ENCODE measurements around the gene NOC2L. TPM values are rescaled to one million over a fixed set of nuclear protein-coding genes. Genes with fewer than 3 reads are reported as not detected.
A peak's percentile ranks its signal among the peaks of the same experiment; 100 is the strongest.

The NOC2L gene
- total RNA-seq, 1 donor from 2014 or later, result 70.2 TPM

DNA sequence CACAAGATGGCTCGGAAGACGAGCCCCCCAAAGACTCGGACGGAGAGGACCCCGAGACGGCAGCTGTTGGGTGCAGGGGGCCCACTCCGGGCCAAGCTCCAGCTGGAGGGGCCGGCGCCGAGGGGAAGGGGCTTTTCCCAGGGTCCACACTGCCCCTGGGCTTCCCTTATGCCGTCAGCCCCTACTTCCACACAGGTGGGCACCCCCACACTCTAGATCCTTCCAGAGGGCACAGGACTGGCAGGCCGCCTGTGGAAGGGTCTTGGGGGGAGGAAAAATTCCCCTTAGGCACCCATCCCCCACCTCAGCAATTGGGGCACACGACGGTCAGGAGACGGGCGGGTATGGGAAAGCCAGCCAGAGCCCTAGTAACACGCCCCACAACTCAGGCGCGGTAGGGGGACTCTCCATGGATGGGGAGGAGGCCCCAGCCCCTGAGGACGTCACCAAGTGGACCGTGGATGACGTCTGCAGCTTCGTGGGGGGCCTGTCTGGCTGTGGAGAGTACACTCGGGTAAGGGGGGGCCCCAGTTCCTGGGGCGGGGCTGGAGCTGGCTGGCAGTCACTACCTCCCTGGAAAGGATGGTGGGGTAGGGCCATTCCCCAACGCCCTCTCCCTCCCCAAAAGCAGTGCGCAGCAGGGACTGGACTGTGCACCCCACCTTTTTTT, 16.1 kb downstream of the NOC2L start:
- DNase-seq (ENCODE audit: low read depth), result no peak

DNA sequence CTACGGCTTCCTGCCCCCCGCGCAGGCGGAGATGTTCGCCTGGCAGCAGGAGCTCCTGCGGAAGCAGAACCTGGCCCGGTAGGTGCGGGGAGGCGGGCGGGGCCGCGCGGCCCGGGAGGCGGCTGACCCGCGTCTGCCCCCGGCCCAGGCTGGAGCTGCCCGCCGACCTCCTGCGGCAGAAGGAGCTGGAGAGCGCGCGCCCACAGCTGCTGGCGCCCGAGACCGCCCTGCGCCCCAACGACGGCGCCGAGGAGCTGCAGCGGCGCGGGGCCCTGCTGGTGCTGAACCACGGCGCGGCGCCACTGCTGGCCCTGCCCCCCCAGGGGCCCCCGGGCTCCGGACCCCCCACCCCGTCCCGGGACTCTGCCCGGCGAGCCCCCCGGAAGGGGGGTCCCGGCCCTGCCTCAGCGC, 16.6 kb downstream of the NOC2L start:
- DNase-seq (ENCODE audit: low read depth), result no peak

- DNase-seq (ENCODE audit: low read depth), result peak; percentile 74
Measured at GRCh38 chr1:941588-942383, 17.3 kb downstream of the NOC2L start.

DNA sequence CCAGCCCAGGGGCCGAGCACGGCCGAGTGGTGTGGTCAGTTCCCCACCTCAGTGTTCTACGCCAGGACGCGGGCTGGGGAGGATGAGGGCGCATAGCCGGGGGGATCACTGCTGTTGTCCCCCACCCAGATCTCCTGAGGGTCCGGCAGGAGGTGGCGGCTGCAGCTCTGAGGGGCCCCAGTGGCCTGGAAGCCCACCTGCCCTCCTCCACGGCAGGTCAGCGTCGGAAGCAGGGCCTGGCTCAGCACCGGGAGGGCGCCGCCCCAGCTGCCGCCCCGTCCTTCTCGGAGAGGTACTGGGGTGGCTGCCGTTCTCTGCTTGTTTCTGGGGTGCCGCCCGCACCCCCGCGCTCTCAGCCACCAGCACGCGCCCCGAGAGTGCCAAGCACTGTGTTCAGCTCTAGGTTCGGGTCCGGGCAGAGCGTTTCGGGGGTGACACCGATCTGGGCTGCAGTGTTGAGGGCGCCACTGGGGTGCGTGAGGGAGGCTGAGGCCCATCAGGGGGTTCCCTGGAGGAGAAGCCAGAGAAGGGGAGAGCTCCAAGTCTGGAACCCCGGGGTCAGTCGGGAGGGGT, 18.0 kb downstream of the NOC2L start:
- DNase-seq (ENCODE audit: low read depth), result no peak

DNA sequence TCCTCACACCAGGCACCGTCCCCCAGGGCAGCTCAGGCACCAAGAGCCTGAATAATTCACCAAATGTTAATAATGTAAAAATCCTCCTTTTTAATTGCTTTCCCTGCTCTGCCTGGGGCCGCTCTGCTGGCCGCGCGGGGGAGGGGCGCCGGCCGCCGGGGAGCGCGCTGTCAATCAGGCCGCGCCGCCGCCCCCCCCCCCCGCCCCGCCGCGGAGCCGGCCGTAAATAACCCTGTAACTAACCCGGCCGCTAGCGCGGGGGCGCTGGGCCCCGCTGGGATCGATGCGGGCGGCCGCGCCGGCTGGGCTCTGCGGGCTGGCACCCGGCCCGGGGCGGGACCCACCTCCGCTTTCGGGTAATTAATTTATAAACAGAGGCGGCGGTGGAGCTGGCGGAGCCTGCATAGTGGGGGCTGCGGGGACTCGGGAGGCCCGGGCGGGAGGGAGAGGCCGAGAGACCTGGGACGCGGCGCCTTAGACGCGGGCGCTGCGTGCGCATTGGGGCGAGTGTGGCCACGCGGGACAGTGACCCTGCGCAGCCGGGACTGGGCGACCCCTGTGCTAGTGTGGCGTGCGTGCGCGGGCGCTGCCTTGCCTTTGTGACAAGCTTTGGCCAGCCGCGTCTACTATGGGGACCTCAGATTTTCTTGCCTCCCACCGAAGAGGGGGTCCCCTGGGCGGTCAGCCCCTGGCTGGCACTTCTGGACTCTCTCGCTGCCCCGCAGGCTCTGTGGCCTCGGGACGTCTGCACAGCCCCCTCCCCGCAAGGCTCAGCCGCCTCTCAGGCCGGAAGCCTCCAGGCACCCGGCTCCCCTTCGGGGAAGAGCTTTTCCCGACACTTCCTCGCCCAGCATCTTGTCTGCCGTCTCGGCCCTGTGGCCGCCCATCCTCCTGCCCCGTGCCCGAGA, 18.7 kb downstream of the NOC2L start:
- DNase-seq (ENCODE audit: low read depth), result peak; percentile 61

DNA sequence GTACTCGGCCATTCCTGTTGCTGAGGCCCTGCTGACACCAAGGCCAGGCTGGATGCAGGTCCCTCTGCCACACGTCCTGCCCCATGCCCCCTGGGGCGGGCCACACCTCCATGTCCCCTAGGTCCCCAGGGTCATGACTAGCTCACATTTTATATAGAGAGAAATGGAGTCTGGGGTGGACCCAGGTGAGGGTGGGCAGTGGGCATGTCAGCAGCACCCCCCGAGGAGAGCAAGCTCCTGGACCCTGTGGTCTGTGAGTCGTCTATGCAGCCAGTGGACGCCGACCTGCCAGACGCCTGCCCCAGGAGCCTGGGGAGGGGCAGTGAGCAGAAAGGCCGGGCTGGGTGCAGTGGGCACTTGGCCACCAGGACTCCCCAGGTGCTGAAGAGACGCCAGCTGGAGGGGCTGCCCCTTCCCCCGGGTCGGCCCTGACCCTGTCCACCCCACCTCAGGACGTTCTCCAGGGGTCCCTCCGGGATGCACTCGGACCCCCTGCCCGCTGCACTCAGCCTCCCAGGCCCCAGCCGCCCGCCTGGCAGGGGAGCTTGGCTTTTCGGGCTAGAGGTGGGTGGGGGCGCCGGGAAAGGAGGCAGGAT, 19.4 kb downstream of the NOC2L start:
- DNase-seq (ENCODE audit: low read depth), result no peak

GRCh38 chr1:938711-939489, 20.2 kb downstream of the NOC2L start:
- DNase-seq (ENCODE audit: low read depth), result no peak

DNA sequence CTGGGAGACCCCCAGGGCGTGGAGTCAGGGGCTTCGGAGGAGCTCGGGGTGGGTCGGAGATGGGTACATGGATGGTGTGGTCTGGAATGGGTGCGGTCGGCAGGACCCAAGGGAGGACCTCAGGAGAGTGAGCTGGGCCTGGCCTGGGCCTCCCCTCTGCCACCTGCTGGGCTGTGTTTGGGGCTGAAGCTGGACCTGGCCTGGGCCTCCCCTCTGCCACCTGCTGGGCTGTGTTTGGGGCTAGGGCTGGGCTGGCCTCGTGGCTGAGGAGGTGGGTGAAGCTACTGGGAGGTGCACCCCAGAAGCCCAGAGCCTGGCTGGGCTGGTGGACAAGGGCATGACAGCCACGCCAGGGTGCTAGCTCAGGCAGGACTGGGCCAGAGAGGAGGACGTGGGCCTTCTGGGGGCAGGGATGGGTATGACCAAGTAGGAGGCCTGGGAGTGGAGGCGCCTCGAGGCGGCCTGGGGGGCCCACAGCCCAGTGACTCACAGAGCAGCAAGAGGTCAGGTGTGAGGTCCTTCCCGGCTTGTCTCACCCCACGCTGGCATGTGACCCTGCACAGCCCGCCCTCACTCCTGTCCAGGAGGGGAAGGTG, 20.9 kb downstream of the NOC2L start:
- peak; percentile 34 for DNase-seq (ENCODE audit: low read depth)

GRCh38 chr1:937521-937920, 21.5 kb downstream of the NOC2L start:
- no peak for DNase-seq (ENCODE audit: low read depth)

- DNase-seq (ENCODE audit: low read depth), result no peak
Measured at GRCh38 chr1:936348-937264, 22.4 kb downstream of the NOC2L start.

DNA sequence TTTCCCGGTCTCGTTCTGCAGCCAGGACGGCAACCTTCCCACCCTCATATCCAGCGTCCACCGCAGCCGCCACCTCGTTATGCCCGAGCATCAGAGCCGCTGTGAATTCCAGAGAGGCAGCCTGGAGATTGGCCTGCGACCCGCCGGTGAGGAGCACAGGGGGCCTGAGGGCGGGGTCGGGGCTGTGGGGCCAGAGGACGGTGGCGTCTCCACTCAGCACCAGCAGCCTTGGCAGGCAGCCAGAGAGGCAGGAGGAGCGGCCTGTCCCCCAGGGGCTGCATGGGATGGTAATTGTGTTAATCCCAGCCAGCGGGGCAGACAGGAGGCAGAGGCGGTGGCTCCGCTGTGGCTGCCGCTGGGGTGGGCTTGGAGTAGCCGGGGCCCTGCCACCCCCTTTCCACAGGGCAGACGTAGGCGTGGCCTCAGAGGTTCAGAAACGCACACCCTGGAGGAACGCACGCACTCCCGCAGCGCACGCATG, 23.3 kb downstream of the NOC2L start:
- DNase-seq (ENCODE audit: low read depth), result no peak

- DNase-seq (ENCODE audit: low read depth), result no peak
Measured at GRCh38 chr1:934991-935750, 23.9 kb downstream of the NOC2L start.

DNA sequence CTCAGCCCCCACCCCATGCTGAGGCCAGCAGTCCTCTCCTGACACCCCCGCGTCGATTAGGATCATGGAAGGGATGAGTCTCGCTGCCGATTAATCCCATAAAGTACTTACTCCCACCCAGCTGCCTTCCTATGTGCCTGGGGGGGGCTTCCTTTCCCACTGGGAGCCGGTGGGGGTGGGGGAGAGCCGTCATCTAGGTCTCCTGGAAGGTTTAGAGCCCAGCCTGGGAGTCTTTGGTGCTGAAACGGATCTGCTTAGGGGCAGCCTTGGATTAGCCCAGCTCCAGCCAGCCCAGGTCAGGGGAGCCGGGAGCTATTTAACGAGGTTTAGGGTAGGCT, 25.5 kb downstream of the NOC2L start:
- no peak for DNase-seq (ENCODE audit: low read depth)

- no peak for DNase-seq (ENCODE audit: low read depth)
Measured at GRCh38 chr1:932776-933602, 26.1 kb downstream of the NOC2L start.

DNA sequence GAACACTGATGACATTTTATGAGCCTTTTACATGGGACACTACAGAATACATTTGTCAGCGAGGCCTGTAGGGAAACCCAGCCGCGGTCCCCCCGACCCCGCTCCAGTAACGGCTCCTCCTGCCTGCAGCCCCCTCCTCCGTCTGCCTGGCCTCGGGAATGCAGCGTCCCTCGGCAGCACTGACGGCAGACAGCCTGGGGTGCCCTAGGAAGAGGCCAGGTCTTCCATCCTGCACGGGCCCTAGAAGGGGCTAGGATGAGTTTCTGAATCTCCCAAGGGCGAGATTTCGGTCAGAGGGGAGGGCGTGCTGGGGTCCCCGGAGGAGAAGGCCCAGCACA, 26.9 kb downstream of the NOC2L start:
- DNase-seq (ENCODE audit: low read depth), result no peak

DNA sequence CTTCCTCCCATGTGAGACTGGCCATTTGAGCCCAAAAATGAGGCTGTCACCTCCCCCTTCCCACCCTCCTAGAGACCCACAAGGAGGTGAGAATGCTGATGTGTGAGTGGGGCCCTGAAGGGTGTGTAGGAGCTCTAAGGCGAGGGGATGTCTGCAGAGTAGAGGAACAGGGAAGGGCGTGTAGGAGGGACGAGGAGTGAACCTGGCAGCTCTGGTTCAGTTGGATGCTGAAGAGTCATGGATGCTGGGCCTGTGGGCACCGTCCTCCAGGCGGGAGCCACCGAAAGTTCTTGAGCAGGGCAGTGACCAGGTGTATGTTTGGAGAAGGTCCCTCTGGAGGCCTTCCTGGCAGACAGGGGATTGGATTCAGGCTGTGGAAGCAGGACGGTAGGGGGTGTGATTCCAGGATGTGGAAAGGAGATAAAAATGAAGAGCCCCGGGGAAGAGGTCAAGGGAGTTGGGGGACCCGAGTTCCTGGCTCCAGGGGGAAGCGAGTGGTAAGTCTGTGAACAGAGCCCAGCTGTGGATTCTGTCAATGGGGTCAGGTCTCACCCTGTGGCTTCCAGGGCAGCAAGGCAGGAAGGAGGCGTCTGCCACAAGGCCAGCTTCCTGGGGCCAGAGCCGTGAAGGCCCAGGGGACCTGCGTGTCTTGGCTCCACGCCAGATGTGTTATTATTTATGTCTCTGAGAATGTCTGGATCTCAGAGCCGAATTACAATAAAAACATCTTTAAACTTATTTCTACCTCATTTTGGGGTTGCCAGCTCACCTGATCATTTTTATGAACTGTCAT, 27.5 kb downstream of the NOC2L start:
- DNase-seq (ENCODE audit: low read depth), result no peak

Data from myocyte (in vitro differentiated cells).